ENCODE measurements around the gene CST7. TPM values are rescaled to one million over a fixed set of nuclear protein-coding genes. Genes with fewer than 3 reads are reported as not detected.
A peak's percentile ranks its signal among the peaks of the same experiment; 100 is the strongest.
"Not testable (repeated sequence)": the region's sequence is repeated elsewhere in the genome, so short reads cannot be mapped to it uniquely, and the experiment has no call there.

The CST7 gene
- total RNA-seq, 1 experiment from 2014 or later: not detected

- BruUV-seq (replicated peaks): no TSS peak
- DNase-seq (ENCODE audit: low read depth, low spot score) (no peak), ATAC-seq (no peak)
- no peaks in the 10 kb centered on the region for H3K36me3 ChIP-seq (ENCODE audit: control insufficient read depth, insufficient read depth, low read length)
- H3K27ac ChIP-seq (ENCODE audit: low read length): no peak overlapping the region
- no peak overlapping the region for H3K4me3 ChIP-seq (ENCODE audit: low read depth in 2 of 2, low read length in 2 of 2)
- H3K27me3 ChIP-seq (ENCODE audit: control insufficient read depth, insufficient read depth, low read length): no peaks in the 10 kb centered on the region
- TF ChIP-seq SIN3A (IDR thresholded peaks at IDR 0.05; ENCODE audit: borderline replicate concordance, insufficient read depth, low read depth, low read length) (no peak), POLR2AphosphoS5 (IDR thresholded peaks at IDR 0.05; ENCODE audit: low read depth, low read length) (no peak)
- no peaks in the 10 kb centered on the region for H3K4me1 ChIP-seq (ENCODE audit: control insufficient read depth, insufficient read depth, low read length)
- in situ Hi-C loops (cut with HindIII; ENCODE audit: low pct_unique_long_range_greater_than_20kb, low sequenced_read_pairs) (no loop called here), intact Hi-C loops (cut with micrococcal nuclease; ENCODE audit: unreplicated experiment) (no loop called here)
- H3K9me3 ChIP-seq (ENCODE audit: control insufficient read depth, insufficient read depth, low read depth, low read length): no peaks in the 10 kb centered on the region
- ChIA-PET CTCF (no interaction called here), POLR2A (no interaction called here)
Observed at GRCh38 chr20:24943196-24943595, 5.9 kb upstream of the CST7 start.

- no peak for TF ChIP-seq SIN3A (IDR thresholded peaks at IDR 0.05; ENCODE audit: borderline replicate concordance, insufficient read depth, low read depth, low read length)
- ATAC-seq (no peak), DNase-seq (ENCODE audit: low read depth, low spot score) (no peak)
- BruUV-seq (replicated peaks): no TSS peak
- Histone ChIP-seq H3K4me3 (ENCODE audit: low read depth in 2 of 2, low read length in 2 of 2) (no peak overlapping the region), H3K4me1 (ENCODE audit: control insufficient read depth, insufficient read depth, low read length) (no peaks in the 10 kb centered on the region), H3K9me3 (ENCODE audit: control insufficient read depth, insufficient read depth, low read depth, low read length) (no peaks in the 10 kb centered on the region), H3K27me3 (ENCODE audit: control insufficient read depth, insufficient read depth, low read length) (no peaks in the 10 kb centered on the region), H3K36me3 (ENCODE audit: control insufficient read depth, insufficient read depth, low read length) (no peaks in the 10 kb centered on the region), H3K27ac (ENCODE audit: low read length) (no peak overlapping the region)
- ChIA-PET POLR2A (no interaction called here), CTCF (no interaction called here)
- intact Hi-C loops (cut with micrococcal nuclease; ENCODE audit: unreplicated experiment) (no loop called here), in situ Hi-C loops (cut with HindIII; ENCODE audit: low pct_unique_long_range_greater_than_20kb, low sequenced_read_pairs) (no loop called here)
Observed at GRCh38 chr20:24943731-24944130, 5.3 kb upstream of the CST7 start.

- intact Hi-C loops (cut with micrococcal nuclease; ENCODE audit: unreplicated experiment); H3K4me1 ChIP-seq (ENCODE audit: control insufficient read depth, insufficient read depth, low read length); H3K4me3 ChIP-seq (ENCODE audit: low read depth in 2 of 2, low read length in 2 of 2); in situ Hi-C loops (cut with HindIII; ENCODE audit: low pct_unique_long_range_greater_than_20kb, low sequenced_read_pairs); CTCF ChIA-PET; DNase-seq (ENCODE audit: low read depth, low spot score); BruUV-seq (replicated peaks); POLR2A ChIA-PET; H3K27ac ChIP-seq (ENCODE audit: low read length); H3K27me3 ChIP-seq (ENCODE audit: control insufficient read depth, insufficient read depth, low read length); H3K9me3 ChIP-seq (ENCODE audit: control insufficient read depth, insufficient read depth, low read depth, low read length); ATAC-seq; H3K36me3 ChIP-seq (ENCODE audit: control insufficient read depth, insufficient read depth, low read length): not testable (repeated sequence)
Observed at GRCh38 chr20:24946376-24946775, 2.7 kb upstream of the CST7 start.

- intact Hi-C loops (cut with micrococcal nuclease; ENCODE audit: unreplicated experiment); CTCF ChIA-PET; H3K27ac ChIP-seq (ENCODE audit: low read length); ATAC-seq; H3K4me3 ChIP-seq (ENCODE audit: low read depth in 2 of 2, low read length in 2 of 2); DNase-seq (ENCODE audit: low read depth, low spot score); POLR2A ChIA-PET; H3K9me3 ChIP-seq (ENCODE audit: control insufficient read depth, insufficient read depth, low read depth, low read length); H3K4me1 ChIP-seq (ENCODE audit: control insufficient read depth, insufficient read depth, low read length); H3K36me3 ChIP-seq (ENCODE audit: control insufficient read depth, insufficient read depth, low read length); in situ Hi-C loops (cut with HindIII; ENCODE audit: low pct_unique_long_range_greater_than_20kb, low sequenced_read_pairs); BruUV-seq (replicated peaks); H3K27me3 ChIP-seq (ENCODE audit: control insufficient read depth, insufficient read depth, low read length): not testable (repeated sequence)
Observed at GRCh38 chr20:24948396-24948938, 602 bp upstream of the CST7 start.

GRCh38 chr20:24949756-24950127 lies 673 bp downstream of the CST7 start:
- Histone ChIP-seq H3K27ac (ENCODE audit: low read length) (no peak overlapping the region), H3K9me3 (ENCODE audit: control insufficient read depth, insufficient read depth, low read depth, low read length) (no peaks in the 10 kb centered on the region), H3K36me3 (ENCODE audit: control insufficient read depth, insufficient read depth, low read length) (no peaks in the 10 kb centered on the region), H3K4me3 (ENCODE audit: low read depth in 2 of 2, low read length in 2 of 2) (no peak overlapping the region), H3K4me1 (ENCODE audit: control insufficient read depth, insufficient read depth, low read length) (peaks cover 3% of the 10 kb centered on the region; the same call in 1 of the 2 replicates), H3K27me3 (ENCODE audit: control insufficient read depth, insufficient read depth, low read length) (no peaks in the 10 kb centered on the region)
- ChIA-PET POLR2A (no interaction called here), CTCF (no interaction called here)
- intact Hi-C loops (cut with micrococcal nuclease; ENCODE audit: unreplicated experiment): no loop called here
- TF ChIP-seq REST (IDR thresholded peaks at IDR 0.05; ENCODE audit: insufficient read depth in 1 of 2, low read depth in 2 of 2, low read length in 1 of 2) (no peak), CTCF (IDR thresholded peaks at IDR 0.05) (no peak), POLR2AphosphoS5 (IDR thresholded peaks at IDR 0.05; ENCODE audit: low read depth, low read length) (no peak), TCF7L2 (IDR thresholded peaks at IDR 0.05; ENCODE audit: low read depth, low read length) (no peak)
- ATAC-seq (peak; percentile 46), DNase-seq (ENCODE audit: low read depth, low spot score) (no peak)
- in situ Hi-C loops (cut with HindIII; ENCODE audit: low pct_unique_long_range_greater_than_20kb, low sequenced_read_pairs): no loop called here
- no TSS peak for BruUV-seq (replicated peaks)
